Testis (tissue), 3 donors: ENCODE results near the gene TCIRG1. TPM values are rescaled to one million over a fixed set of nuclear protein-coding genes. Genes with fewer than 3 reads are reported as not detected.

Source experiments
- DNase-seq: peaks from one replicate; pipeline ENCODE4 v3.0.0-alpha.2; 2019
- H3K27ac ChIP-seq, 2 donors: fragments of 200-600 bp; sonication (generic); one replicate each; pipeline ENCODE4 v1.5.1; 2019
- H3K27me3 ChIP-seq: fragments of 200-600 bp; sonication (generic); one replicate; pipeline ENCODE4 v1.5.1; 2019
- H3K36me3 ChIP-seq: fragments of 200-600 bp; sonication (generic); one replicate; pipeline ENCODE4 v1.5.1; 2017; ENCODE audit warnings: low read depth; ENCODE audit errors: missing control alignments
- H3K4me1 ChIP-seq: fragments of 200-600 bp; sonication (generic); one replicate; pipeline ENCODE4 v1.5.1; 2019
- H3K4me3 ChIP-seq, 2 donors: fragments of 200-600 bp; sonication (generic); one replicate each; pipeline ENCODE4 v1.5.1; 2017 to 2019
- H3K9me3 ChIP-seq: fragments of 200-600 bp; sonication (generic); one replicate; pipeline ENCODE4 v1.5.1; 2017
- POLR2A ChIP-seq: fragments of 450-650 bp; IDR thresholded peaks from one replicate; pipeline ENCODE4 v1.6.1; 2017; ENCODE audit warnings: antibody characterized with exemption, mild to moderate bottlenecking, moderate library complexity
- WGBS, 2 donors: methylation state at CpG; one replicate each; pipeline ENCODE4 v1.1.5; 2018; 5-methylcytosine and 5-hydroxymethylcytosine counted together
- intact Hi-C: fragments of 100-400 bp; cut with DNase I; formaldehyde crosslinking; loops from one replicate; pipeline ENCODE4 v1.15.1; 2023; ENCODE audit warnings: low total_unique reads
- polyA plus RNA-seq: library from polyadenylated mRNA; stranded (reverse); fragments of 350-450 nt; fragmentation: Illumina TruSeq; extraction: RNeasy Lipid Tissue Mini Kit (QIAGEN cat#74804); gene quantifications from one replicate; pipeline ENCODE4 v1.2.3, GENCODE V29; 2014; ENCODE audit warnings: low read depth, low replicate concordance; ENCODE audit not compliant: insufficient read depth
- total RNA-seq, 2 donors: library from RNA; depleted of rRNA; stranded (reverse); fragments of >200 nt; gene quantifications; one replicate each; pipeline ENCODE4 v1.2.3, GENCODE V29; 2016
- TF ChIP-seq, protein P1 (sequence below), 3 experiments: fragments of 450-650 bp in 2 of 3; fragments of 200-600 bp in 1 of 3; sonication (generic) in 1 of 3; IDR thresholded peaks; one replicate each; pipeline ENCODE4 v1.5.1; 2016 to 2019; ENCODE audit warnings: antibody characterized with exemption in 3 of 3, mild to moderate bottlenecking in 2 of 3, moderate library complexity in 1 of 3

TCIRG1 gene
- total and polyA plus RNA-seq, 3 donors from 2014 or later: 22.2 to 53.6 (median 52.8) TPM

DNA sequence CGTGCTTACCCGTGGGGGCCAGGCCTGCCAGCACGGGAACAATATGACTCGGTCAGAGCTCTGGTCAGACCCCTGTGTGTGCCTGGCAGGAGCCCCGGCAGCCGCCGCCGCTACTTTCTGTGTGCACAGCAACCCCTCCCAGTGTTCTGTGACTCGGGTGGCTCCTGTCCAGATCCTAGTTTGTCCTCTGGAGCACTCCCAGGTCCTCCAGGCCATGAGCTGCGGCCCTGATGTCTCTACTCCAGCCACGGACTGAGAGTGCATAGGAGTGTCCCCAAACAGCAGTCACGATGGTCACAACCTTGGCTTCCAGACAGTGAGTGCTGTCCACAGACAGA is 5.1 kb upstream of the TCIRG1 start:
- no peaks in the 10 kb centered on the region for H3K36me3 ChIP-seq
- H3K4me1 ChIP-seq: peaks cover 26% of the 10 kb centered on the region
- no peaks in the 10 kb centered on the region for H3K27me3 ChIP-seq
- intact Hi-C loops: no loop called here
- no peak overlapping the region for H3K27ac ChIP-seq
- TF ChIP-seq, protein P1, sequence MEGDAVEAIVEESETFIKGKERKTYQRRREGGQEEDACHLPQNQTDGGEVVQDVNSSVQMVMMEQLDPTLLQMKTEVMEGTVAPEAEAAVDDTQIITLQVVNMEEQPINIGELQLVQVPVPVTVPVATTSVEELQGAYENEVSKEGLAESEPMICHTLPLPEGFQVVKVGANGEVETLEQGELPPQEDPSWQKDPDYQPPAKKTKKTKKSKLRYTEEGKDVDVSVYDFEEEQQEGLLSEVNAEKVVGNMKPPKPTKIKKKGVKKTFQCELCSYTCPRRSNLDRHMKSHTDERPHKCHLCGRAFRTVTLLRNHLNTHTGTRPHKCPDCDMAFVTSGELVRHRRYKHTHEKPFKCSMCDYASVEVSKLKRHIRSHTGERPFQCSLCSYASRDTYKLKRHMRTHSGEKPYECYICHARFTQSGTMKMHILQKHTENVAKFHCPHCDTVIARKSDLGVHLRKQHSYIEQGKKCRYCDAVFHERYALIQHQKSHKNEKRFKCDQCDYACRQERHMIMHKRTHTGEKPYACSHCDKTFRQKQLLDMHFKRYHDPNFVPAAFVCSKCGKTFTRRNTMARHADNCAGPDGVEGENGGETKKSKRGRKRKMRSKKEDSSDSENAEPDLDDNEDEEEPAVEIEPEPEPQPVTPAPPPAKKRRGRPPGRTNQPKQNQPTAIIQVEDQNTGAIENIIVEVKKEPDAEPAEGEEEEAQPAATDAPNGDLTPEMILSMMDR (IDR thresholded peaks at IDR 0.05): no peak
- TF ChIP-seq POLR2A: no peak
- 75 to 78% methylated on average over 7 to 12 of the region's 12 CpGs for WGBS, 2 donors
- peak; percentile 45 for DNase-seq
- H3K9me3 ChIP-seq: no peaks in the 10 kb centered on the region
- no peak overlapping the region for H3K4me3 ChIP-seq

DNA sequence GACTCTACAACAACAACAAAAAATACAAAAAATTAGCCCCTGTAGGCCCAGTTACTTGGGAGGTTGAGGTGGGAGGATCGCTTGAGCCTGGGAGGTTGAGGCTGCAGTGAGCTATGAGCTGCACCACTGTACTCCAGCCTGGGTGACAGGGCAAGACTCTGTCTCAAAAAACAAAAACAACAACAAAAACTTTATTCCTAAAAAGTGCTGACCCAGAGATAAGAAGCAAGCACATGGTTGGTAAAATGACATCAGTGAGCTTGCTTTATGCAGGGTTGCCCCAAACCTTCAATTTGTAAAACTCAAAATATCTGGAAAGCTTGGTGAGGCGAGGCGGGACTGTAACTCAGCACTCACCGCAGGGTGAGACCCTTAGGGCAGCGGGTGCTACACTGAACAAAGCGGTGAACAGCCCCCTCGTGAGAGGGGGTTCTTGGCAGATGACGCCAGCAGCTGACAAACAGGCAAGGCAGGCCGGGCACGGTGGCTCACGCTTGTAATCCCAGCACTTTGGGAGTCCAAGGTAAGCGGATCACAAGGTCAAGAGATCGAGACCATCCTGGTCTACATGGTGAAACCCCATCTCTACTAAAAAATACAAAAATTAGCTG is 3.5 kb upstream of the TCIRG1 start:
- no peak for DNase-seq
- no peaks in the 10 kb centered on the region for H3K9me3 ChIP-seq
- no peaks in the 10 kb centered on the region for H3K36me3 ChIP-seq
- no peak for TF ChIP-seq POLR2A
- TF ChIP-seq, protein P1 (IDR thresholded peaks at IDR 0.05): no peak
- no peak overlapping the region for H3K27ac ChIP-seq
- intact Hi-C loops: no loop called here
- peaks cover 33% of the 10 kb centered on the region for H3K4me1 ChIP-seq
- 86 to 90% methylated on average over 11 to 13 of the region's 13 CpGs for whole genome bisulfite sequencing, 2 donors
- H3K4me3 ChIP-seq: no peak overlapping the region
- no peaks in the 10 kb centered on the region for H3K27me3 ChIP-seq

DNA sequence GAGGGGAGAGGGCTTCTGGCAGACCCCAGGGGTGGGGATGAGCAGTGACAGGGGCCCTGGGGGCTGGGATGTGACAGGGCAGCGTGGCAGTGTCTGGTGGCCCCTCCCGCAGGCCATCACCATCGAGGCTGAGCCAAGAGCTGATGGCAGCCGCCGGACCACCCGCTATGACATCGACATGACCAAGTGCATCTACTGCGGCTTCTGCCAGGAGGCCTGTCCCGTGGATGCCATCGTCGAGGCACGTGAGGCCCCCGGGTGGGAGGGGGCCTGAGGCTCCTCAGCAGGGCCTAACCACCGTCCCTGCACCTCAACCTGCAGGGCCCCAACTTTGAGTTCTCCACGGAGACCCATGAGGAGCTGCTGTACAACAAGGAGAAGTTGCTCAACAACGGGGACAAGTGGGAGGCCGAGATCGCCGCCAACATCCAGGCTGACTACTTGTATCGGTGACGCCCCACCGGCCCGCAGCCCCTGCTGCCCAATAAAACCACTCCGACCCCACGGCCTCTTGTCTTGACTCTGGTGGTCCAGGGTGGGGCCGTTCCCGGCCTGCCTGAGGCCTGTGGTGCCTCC is 2.6 kb upstream of the TCIRG1 start:
- Histone ChIP-seq H3K27me3 (no peaks in the 10 kb centered on the region), H3K36me3 (no peaks in the 10 kb centered on the region), H3K4me1 (peaks cover 31% of the 10 kb centered on the region), H3K27ac (peak overlapping the region in 1 of 2 donors; percentile 67), H3K4me3 (no peak overlapping the region), H3K9me3 (no peaks in the 10 kb centered on the region)
- no peak for TF ChIP-seq POLR2A
- TF ChIP-seq, protein P1 (IDR thresholded peaks at IDR 0.05): no peak
- 85 to 90% methylated on average over 2 to 27 of the region's 27 CpGs for WGBS, 2 donors
- DNase-seq: no peak
- intact Hi-C loops: no loop called here

DNA sequence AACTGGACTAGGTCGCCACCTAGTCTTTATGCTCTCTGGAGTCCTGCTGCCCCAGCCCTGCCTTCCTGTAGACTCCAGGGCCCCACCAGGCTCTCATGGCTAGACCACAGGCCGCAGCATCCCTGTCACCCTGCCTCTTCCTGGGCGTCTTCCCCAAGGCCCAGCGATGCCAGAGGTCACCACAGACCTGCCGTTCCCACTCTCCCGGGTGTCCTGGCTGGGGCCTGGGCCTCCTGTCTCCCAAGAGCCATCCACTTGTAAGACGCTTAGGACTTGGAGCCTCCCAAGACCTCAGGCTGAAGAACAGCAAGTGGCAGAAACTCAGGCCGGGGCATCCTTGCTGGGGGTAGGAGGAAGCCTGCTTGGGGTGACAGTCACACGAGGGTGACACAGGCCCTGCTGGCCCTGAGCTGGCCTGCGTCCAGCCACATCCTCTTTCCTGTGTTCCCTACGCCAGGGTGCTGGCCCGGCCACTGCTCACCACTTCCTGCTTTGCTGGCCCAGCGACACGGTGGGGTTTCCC is 2.0 kb upstream of the TCIRG1 start:
- H3K4me1 ChIP-seq: peaks cover 25% of the 10 kb centered on the region
- H3K36me3 ChIP-seq: no peaks in the 10 kb centered on the region
- DNase-seq: no peak
- no peak overlapping the region for H3K4me3 ChIP-seq
- no peak for TF ChIP-seq POLR2A
- TF ChIP-seq, protein P1 (IDR thresholded peaks at IDR 0.05): no peak
- peak overlapping the region in 1 of 2 donors; percentile 67 for H3K27ac ChIP-seq
- no peaks in the 10 kb centered on the region for H3K9me3 ChIP-seq
- WGBS, 2 donors: 69 to 70% methylated on average over 12 to 14 of the region's 14 CpGs
- intact Hi-C loops: no loop called here
- H3K27me3 ChIP-seq: no peaks in the 10 kb centered on the region
